ENCODE data around the gene TSPAN18. TPM values are rescaled to one million over a fixed set of nuclear protein-coding genes. Genes with fewer than 3 reads are reported as not detected.

Gene TSPAN18
- polyA plus RNA-seq, 1 of the 3 experiments (the other 2 are of a cell fraction): 0.72 TPM

DNA sequence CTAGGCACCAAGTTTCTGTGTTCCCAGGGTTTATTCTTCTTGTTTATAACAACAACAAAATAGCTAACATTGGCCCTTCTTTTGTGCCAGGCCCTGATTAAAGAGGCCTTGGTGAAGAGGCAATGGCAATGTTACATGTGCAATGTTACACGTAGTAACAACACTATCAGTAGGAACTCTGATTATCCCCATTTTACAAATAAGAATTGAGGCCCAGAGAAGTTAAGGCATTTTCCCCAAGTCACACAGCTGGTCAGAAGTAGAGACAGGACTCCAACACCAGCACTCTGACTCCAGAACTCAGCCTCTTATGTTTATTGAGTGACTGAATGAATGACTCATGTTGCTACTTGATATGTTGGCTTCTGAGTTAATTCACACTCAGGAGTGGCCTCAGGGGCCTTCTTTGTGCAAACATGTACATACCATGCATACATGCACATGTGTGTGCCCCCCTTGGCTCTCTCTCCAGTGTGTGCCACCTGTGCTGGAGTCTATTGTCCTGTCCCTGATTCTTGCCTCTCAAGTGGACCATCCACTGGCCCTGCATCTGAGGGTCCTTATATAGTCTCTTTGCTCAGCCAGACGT, 125.5 kb downstream of the TSPAN18 start (continued):
- TF ChIP-seq, protein P1, sequence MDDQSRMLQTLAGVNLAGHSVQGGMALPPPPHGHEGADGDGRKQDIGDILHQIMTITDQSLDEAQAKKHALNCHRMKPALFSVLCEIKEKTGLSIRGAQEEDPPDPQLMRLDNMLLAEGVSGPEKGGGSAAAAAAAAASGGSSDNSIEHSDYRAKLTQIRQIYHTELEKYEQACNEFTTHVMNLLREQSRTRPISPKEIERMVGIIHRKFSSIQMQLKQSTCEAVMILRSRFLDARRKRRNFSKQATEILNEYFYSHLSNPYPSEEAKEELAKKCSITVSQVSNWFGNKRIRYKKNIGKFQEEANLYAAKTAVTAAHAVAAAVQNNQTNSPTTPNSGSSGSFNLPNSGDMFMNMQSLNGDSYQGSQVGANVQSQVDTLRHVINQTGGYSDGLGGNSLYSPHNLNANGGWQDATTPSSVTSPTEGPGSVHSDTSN (IDR thresholded peaks at IDR 0.05): no peak
- no peak for TF ChIP-seq TAF1 (IDR thresholded peaks at IDR 0.05; ENCODE audit: borderline replicate concordance, low read depth, low read length)
- no peak for TF ChIP-seq MXI1 (IDR thresholded peaks at IDR 0.05; ENCODE audit: low read depth, low read length)
- no peak for TF ChIP-seq CHD2 (IDR thresholded peaks at IDR 0.05; ENCODE audit: low read length, partially characterized antibody)
- no peak for TF ChIP-seq RXRA (IDR thresholded peaks at IDR 0.05; ENCODE audit: borderline replicate concordance, low read depth)
- no peak for TF ChIP-seq RCOR1 (IDR thresholded peaks at IDR 0.05; ENCODE audit: low read length)
- no peak for TF ChIP-seq MEF2A (IDR thresholded peaks at IDR 0.05; ENCODE audit: borderline replicate concordance, low read depth)
- TF ChIP-seq NFIC (IDR thresholded peaks at IDR 0.05; ENCODE audit: borderline replicate concordance): no peak

DNA sequence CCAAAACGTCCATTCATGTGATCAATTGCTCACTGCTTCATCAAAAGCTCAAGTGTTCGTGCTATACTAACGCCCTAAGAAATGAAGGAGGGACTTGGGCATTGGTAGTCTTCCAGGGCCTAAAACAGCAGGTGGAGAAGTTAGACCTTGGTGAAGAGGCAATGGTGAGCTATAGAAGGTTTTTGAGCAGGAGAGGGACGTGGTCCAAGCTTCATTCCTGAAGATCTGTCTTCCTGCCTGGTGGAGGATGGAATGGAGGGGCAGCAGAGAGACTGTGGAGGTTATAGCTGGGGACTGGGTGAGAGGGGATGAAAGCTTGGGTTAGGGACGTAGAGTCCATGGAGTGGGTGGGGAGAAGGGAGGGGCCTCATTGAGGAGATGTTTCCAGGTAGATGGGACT, 126.2 kb downstream of the TSPAN18 start:
- TF ChIP-seq TAF1 (IDR thresholded peaks at IDR 0.05; ENCODE audit: borderline replicate concordance, low read depth, low read length): no peak
- no peak for TF ChIP-seq GATA2 (CRISPR knock-in tag; IDR thresholded peaks at IDR 0.05)
- no peak for TF ChIP-seq SIN3A (IDR thresholded peaks at IDR 0.05; ENCODE audit: borderline replicate concordance, low read depth, low read length)
- no peak for TF ChIP-seq FOSL2 (IDR thresholded peaks at IDR 0.05; ENCODE audit: borderline replicate concordance, low read depth)
- TF ChIP-seq TEAD4 (IDR thresholded peaks at IDR 0.05; ENCODE audit: borderline replicate concordance, insufficient read depth): no peak
- no peak for TF ChIP-seq RCOR1 (IDR thresholded peaks at IDR 0.05; ENCODE audit: low read length)
- TF ChIP-seq RFX5 (IDR thresholded peaks at IDR 0.05; ENCODE audit: low read length): no peak
- no peak for TF ChIP-seq EP300 (IDR thresholded peaks at IDR 0.05; ENCODE audit: borderline replicate concordance in 1 of 2, low read depth in 1 of 2, low read length in 1 of 2)
- TF ChIP-seq, protein P2, sequence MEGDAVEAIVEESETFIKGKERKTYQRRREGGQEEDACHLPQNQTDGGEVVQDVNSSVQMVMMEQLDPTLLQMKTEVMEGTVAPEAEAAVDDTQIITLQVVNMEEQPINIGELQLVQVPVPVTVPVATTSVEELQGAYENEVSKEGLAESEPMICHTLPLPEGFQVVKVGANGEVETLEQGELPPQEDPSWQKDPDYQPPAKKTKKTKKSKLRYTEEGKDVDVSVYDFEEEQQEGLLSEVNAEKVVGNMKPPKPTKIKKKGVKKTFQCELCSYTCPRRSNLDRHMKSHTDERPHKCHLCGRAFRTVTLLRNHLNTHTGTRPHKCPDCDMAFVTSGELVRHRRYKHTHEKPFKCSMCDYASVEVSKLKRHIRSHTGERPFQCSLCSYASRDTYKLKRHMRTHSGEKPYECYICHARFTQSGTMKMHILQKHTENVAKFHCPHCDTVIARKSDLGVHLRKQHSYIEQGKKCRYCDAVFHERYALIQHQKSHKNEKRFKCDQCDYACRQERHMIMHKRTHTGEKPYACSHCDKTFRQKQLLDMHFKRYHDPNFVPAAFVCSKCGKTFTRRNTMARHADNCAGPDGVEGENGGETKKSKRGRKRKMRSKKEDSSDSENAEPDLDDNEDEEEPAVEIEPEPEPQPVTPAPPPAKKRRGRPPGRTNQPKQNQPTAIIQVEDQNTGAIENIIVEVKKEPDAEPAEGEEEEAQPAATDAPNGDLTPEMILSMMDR (IDR thresholded peaks at IDR 0.05): no peak
- TF ChIP-seq, protein P3, sequence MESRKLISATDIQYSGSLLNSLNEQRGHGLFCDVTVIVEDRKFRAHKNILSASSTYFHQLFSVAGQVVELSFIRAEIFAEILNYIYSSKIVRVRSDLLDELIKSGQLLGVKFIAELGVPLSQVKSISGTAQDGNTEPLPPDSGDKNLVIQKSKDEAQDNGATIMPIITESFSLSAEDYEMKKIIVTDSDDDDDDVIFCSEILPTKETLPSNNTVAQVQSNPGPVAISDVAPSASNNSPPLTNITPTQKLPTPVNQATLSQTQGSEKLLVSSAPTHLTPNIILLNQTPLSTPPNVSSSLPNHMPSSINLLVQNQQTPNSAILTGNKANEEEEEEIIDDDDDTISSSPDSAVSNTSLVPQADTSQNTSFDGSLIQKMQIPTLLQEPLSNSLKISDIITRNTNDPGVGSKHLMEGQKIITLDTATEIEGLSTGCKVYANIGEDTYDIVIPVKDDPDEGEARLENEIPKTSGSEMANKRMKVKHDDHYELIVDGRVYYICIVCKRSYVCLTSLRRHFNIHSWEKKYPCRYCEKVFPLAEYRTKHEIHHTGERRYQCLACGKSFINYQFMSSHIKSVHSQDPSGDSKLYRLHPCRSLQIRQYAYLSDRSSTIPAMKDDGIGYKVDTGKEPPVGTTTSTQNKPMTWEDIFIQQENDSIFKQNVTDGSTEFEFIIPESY (IDR thresholded peaks at IDR 0.05; ENCODE audit: borderline replicate concordance, low read depth): no peak
- no peak for TF ChIP-seq FOXJ3 (CRISPR knock-in tag; IDR thresholded peaks at IDR 0.05)
- no peak overlapping the region for H2AFZ ChIP-seq (ENCODE audit: low read depth)
- no peaks in the 10 kb centered on the region for H3K9me2 ChIP-seq
- WGBS (ENCODE audit: low lambda C conversion rate): 77% methylated on average over 5 of the region's 5 CpGs
- no peaks in the 10 kb centered on the region for H3K27me3 ChIP-seq (ENCODE audit: insufficient read depth)
- peaks cover 5% of the 10 kb centered on the region for H3F3A ChIP-seq (replicated peaks; ENCODE audit: insufficient read depth)
- peaks cover 5 to 36% of the 10 kb centered on the region in 2 experiments; a peak in 2 of 4 replicates for H3K4me1 ChIP-seq (ENCODE audit: control insufficient read depth in 1 of 2, insufficient read depth in 2 of 2, low read depth in 1 of 2, low read length in 1 of 2)
- no peaks in the 10 kb centered on the region for H3K79me2 ChIP-seq (ENCODE audit: insufficient read depth)
- no peaks in the 10 kb centered on the region for H3K36me3 ChIP-seq (replicated peaks in 1 of 2; ENCODE audit: control insufficient read depth in 1 of 2, insufficient read depth in 2 of 2, low read length in 1 of 2)
- H3K9me3 ChIP-seq: no peaks in the 10 kb centered on the region
- H3K27ac ChIP-seq (ENCODE audit: low read depth in 2 of 2, low read length in 1 of 2): no peak overlapping the region
- POLR2A ChIA-PET: no interaction called here
- DNase-seq: no peak
- no peak overlapping the region for H3K4me3 ChIP-seq (ENCODE audit: low read depth in 2 of 2, low read length in 1 of 2)
- no peaks in the 10 kb centered on the region for H4K20me1 ChIP-seq (ENCODE audit: insufficient read depth)
- no peak overlapping the region for H3K4me2 ChIP-seq
- H3K9ac ChIP-seq: no peak overlapping the region
- CTCF ChIA-PET: interaction anchor here (1.0 to 1.2 kb wide), 2 partner anchors 30 to 79 kb away, joined by 3 to 4 read pairs; no protein-coding TSS in a partner anchor
